ENCODE results near the gene C1S.
"Not testable (repeated sequence)": the region's sequence is repeated elsewhere in the genome, so short reads cannot be mapped to it uniquely, and the experiment has no call there.

The C1S gene

DNA sequence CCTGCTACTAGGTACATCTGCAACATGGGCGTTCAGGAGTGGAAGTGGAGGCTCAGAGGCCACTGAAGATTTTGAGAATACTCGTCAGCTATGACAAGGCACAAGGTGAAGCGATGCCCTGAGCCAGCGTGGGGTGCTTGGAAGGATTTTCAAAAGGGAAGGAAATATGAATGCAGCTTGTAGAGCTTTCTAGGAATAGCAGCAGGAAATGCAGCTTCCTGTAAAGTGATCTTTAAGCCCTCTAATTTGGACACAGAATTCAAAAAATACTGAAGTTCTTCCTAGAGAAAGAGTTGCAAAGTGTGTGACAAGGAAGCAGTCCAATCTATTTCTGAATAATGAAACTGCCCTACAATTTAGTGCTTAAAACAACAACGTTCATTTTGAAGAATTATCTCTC, 13.2 kb upstream of the C1S start:
- DNase-seq: no peak

DNA sequence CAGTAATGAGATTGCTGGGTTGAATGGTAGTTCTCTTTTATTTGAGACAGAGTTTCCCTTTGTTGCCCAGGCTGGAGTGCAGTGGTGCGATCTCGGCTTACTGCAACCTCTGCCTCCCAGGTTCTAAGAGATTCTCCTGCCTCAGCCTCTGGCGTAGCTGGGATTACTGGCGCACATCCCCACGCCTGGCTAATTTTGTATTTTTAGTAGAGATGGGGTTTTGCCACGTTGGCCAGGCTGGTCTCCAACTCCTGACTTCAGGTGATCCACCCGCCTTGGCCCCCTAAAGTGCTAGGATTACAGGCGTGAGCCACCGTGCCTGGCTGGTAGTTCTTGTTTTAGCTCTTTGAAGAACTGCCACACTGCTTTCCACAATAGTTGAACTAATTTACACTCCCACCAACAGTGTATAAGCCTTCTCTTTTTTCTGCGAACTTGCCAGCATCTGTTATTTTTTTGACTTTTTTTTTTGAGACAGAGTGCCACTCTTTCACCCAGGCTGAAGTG, 11.0 kb upstream of the C1S start:
- DNase-seq: not testable (repeated sequence)

DNA sequence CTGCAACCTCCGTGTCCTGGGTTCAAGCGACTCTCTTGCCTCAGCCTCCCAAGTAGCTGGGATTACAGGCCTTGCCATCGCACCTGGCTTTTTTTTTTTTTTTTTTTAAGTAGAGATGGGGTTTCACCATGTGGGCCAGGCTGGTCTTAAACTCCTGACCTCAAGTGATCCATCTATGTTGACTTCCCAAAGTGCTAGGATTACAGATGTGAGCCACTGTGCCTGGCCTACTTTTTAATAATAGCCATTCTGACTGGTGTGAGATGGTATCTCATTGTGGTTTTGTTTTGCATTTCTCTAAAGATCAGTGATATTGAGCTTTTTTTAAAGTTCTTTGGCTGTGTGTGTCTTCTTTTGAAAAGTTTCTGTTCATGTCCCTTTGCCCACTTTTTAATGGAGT, 10.5 kb upstream of the C1S start:
- DNase-seq: not testable (repeated sequence)

DNA sequence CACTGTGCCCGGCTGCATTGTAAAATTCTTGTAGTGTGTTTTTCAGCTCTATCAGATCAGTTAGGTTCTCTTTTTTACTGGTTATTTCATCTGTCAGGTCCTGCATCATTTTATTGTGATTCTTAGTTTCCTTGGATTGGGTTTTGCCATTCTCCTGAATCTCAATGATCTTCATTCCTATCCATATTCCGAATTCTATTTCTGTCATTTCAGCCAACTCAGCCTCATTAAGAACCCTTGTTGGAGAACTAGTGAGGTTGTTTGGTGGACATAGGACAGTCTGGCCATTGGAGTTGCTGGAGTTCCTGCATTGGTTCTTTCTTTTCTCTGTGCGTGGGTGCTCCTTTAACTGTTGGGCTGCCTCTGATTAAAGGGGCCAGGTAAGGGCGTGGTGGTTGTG, 5.6 kb upstream of the C1S start:
- no peak for DNase-seq

DNA sequence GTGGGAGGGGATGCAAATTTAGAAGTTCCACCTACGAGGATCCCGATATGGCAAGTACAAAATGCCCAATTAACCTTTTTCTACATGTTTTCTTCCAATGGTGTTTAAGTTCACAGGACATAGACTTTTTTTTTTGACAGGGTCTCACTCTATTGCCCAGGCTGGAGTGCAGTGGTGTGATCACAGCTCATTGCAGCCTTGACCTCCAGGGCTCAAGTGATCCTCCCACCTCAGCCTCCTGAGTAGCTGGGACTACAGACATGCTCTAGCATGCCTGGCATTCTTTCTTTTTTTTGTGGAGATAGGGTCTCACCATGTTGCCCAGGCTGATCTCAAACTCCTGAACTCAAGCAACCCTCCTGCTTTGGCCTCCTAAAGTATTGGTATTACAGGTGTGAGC, 4.8 kb upstream of the C1S start:
- DNase-seq: not testable (repeated sequence)

DNA sequence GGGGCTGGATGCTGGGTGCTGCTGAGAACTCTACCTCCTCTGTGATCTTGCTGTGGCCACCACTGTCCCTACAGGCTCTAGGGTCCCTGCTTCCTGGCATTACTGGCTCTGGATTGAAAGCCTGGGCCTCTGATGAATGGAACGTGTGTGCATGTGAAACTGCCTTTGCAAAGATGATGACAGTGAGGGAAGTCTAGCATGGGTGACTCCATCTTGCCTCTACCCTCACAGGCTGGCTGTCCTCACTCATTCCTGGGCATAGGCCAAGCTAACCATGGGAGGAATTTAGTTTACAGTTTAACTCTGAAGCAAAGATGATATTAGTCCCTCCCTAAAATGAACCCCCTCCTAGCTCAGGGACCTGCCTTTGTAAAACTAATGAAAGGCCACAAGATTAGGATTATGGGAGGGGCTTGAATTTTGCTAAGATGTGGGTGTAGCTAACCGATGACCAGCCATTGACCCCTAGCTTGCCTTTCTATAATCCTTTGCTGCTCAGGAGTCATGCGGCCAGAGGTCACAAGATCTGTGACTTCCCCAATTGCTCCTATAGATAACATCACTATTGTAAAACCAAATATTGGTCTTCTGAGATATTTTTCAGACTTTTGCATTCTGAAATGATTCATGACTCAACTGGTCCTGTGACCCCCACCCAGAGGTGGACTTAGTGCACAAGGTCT, 2.2 kb upstream of the C1S start:
- no peak for DNase-seq

DNA sequence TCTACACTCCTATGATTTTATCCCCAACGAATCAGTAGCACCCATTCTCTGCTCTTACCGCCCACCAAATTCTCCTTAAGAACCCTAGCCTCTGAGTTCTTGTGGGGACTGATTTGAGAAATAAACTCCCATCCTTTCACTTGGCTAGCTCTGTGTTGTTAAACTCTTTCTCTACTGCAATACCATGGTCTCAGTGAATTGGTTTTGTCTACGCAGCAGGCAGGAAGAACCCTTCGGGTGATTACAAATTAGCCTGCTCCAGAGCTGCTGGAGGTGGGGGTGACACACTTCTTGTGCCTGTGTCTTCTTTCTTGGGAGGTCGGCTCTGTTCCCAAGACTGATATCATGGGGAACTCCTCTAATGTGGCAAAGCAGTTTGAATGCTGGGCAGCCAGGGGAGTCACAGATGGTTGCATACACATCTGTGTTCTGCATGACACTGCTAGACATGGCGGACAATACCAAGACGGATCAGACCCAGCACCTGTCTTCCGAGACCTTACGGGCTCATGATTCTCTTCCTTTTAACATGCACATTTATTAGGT, 1.6 kb upstream of the C1S start:
- no peak for DNase-seq

DNA sequence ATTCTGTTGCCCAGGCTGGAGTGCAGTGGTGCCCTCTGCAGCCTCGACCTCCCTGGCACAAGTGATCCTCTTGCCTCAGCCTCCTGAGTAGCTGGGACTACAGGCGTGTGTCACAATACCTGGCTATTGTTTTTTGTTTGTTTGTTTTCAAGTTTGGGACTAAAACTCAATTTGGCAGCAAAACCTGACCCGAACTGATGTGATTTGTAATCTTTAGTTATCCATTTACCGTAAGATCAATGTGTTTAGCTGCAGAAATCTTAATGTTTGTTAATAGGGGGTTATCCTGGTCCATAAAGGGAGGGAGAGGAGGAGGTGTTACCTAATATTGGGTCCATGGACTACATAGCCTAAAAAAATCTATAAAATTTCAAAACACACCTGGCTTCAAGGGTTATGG, 738 bp upstream of the C1S start:
- DNase-seq: no peak

DNA sequence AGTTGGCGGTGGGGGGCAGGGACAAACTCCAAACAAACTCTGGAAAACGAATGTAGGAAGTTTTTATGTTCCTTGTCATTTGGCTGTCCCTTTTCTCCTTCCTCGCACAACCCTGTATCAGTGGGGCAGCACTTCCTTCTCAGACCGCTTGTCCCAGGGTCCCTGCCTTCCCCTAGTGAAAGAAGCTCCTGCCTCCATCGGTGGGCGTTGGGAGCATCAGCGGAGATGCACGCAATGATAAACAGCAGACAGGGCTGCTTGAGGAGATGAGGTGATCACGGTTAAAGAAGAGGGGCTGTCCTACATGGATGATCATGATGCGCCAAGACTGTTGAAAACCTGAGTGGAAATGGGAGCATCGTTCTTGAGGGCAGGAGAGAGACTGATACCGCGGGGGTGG, 620 bp downstream of the C1S start:
- DNase-seq: no peak

DNA sequence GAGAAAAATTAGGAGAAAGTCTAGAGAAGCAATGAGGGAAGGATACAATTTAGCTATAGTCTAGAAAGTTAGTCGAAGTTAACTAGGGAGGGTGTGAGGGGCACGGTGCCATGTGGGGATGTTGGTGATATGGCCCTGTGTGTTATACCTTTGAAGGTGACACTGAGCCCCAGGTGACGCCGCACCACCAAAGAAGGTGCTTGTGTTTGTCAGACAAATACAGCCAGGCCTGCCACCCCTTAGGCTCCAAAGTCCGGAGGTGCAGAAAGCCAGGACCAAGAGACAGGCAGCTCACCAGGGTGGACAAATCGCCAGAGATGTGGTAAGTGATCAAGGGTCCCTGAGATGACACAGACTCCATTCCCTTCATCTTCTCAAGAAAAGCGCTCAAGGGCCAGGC, 1.1 kb downstream of the C1S start:
- no peak for DNase-seq

DNA sequence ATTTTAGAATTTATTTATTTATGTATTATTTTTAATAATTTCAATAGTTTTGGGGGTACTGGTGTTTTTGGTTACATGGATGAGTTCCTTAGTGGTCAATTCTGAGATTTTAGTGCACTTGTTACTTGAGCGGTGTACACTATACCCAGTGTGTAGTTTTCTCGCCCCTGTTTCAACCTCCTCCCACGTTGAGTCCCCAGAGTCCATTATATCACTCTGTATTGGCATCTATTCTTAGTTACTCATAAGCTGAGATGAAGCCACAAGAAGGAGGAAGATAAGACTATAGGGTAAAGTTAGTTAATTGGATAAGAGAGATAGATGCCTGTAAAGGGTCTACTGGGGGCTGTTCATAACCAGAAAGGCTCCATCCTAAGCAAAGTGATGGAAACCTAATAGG, 4.0 kb downstream of the C1S start:
- DNase-seq: no peak

DNA sequence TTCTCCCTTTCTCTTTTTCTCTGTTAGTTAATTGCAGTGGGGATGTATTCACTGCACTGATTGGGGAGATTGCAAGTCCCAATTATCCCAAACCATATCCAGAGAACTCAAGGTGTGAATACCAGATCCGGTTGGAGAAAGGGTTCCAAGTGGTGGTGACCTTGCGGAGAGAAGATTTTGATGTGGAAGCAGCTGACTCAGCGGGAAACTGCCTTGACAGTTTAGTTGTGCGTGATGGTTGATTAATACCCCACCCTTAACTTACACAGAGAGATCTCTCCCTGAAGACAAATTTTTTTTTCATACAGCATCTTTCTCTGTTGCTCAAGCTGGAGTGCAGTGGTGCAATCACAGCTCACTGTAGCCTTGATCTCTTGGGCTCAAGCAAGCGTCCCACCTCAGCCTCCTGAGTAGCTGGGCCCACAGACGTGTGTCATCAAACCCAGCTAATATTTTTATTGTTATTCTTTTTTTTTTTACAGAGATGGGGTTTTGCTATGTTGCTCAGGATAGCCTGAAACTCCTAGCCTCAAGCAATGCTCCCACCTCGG, 4.6 kb downstream of the C1S start:
- no peak for DNase-seq

DNA sequence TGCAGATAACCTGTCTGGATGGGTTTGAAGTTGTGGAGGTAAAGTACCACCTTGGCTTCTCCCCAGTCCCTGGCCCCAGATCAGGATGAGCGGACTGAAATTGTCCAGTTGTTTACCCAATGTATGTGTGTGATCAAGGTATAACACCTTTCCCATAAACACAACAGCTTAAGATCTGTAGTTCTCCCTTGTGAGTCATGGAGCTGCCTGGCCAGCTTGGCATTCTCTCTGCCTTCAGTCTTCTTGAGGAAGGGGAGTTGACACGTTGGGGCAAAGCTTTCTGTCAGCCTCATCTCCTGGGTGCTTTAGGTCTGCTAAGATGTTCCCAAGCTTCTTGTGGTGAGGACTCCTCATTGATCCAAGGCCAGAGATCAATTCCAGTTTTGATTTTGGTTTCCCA, 6.1 kb downstream of the C1S start:
- DNase-seq: no peak

DNA sequence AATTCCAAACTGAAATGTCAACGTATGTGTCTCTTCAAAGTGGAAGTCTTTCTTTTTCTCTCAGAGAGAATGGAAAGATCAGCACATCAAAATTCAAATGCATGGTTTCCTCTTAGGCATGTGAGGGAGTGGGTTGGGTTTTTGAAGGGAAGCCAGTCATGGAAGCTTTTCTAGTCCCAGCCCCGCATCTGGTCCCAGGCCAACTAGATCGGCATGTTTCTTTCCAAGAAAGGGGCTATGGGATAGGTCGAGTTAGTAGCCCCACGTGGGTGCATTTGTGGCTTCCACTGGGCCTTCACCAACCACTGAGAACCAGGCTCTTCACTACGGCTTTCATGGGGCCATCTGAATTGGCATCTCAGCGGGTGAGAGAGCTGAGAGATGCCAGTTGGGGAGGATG, 6.6 kb downstream of the C1S start:
- no peak for DNase-seq

DNA sequence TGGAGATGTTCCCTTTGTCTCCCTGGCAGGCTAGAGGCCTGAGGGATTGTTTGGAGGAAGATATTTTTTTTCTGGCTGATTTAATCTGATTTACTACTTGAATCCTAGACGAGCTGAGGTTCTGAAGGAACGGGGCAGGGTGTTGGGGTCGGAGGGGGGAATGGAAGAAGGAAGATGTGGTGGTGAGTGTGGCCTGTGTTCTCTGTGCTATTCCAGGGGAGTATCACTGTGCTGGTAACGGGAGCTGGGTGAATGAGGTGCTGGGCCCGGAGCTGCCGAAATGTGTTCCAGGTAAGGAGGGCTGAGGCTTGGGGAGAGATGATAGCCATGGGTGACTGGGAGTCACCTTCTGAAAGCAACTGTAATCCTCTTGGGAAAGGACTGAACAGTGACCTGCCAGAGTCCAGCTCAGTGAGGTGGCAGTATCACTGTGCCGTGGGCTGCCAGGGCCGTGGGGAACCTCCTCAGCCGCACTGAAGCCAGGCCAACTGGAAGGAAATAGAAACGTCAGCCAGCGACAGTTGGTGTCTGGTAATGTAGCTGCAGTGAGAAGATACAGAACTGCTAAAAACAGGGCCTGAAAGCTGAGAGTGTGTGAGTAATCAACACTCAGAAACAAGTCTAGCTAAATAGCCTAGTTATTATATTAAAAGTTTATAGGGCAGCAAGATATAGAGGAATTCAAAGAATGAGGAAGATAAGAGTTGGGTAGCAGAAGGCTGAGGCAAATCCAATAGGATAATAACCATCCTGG, 7.9 kb downstream of the C1S start:
- no peak for DNase-seq

DNA sequence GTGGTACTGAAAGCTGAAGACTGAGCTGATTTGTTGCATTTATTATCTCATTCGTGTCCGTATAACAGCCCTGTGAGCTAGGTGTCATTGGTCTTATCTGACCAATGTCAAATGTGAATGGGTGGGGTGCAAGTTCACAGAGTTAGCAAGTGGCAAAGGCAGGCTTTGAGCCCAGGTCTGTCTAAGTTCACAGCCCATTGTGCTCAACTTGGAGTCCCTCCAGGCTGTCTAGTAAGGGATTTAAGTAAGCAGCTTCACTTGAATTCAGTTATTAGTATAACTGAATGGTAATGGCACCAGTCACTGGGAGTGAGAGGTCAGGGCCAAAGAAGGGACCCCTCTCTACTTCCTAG, 8.5 kb downstream of the C1S start:
- no peak for DNase-seq

DNA sequence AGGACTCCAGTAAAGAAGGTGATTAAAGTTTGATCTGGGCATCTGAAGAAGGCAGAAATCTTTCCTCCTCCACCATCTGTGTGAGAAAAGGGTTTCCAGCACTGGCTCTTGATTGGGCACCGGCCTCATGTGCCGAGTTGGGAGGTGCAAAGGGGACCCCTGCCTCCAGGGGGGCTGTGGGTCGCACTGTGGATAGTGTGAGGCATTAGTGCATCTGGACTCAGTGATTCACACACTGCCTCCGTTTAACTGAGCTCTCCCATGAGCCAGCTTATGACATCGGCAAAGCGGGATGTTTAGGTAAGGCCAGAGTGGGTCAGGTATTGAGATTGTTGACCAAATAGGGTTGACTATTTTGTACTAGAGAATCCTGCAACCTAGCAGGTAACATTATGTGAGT, 8.9 kb downstream of the C1S start:
- DNase-seq: no peak

DNA sequence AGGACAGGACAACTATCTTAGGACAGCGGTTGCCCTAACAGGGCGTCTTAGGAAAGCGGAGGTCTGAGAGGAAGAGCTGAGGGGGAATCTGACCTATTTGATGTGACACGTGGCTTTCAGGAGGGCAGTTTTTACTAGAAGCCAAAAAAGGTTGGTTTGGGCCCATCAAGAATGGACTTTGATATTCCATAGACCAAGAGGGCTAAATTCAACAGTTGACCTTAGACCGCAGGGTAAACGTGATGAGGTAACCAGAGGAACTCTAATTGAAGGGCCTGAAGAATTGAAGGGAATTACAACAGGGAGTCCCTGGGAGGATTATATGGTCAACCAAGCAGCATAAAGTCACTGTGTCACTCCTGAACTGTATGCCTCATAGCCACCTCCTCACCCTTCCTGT, 11.5 kb downstream of the C1S start:
- no peak for DNase-seq

DNA sequence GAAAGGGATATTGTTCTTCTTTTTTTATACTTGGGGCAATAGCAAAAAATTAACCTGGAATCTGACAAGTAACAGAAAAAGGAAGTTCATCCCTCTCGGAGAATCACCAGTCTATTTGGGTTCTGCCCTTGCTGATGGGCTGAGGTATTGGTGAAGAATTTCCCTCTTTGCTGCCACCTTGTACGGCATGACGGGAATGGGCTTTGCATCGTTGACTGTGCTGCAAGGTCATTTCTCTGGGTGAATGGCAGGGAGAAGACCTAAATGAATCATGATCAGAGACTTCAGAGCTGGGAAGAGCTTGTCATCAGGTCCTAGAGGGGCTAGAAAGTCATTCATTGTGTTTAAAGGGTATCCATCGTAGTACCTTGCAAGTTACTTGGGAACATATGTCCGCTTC, 12.0 kb downstream of the C1S start:
- no peak for DNase-seq

DNA sequence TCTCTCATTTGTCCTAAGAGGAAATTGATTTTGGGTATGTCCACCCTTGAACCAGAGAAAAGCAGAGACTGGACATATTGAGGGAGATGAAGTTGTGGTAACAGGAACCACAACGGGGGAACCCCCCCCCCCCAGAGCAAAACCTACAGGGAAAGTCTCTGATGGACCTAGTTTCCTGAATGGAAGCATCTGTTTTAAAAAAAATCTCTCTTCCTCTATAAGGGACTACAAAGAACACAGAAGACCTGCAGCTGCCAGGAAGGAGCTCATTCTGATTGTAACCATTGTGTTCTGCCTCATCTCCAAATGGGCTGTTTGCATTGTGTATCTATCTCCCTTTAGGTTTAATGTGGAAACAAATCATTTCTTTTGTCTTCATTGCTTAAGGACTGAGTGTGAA, 13.4 kb downstream of the C1S start:
- DNase-seq: no peak

DNA sequence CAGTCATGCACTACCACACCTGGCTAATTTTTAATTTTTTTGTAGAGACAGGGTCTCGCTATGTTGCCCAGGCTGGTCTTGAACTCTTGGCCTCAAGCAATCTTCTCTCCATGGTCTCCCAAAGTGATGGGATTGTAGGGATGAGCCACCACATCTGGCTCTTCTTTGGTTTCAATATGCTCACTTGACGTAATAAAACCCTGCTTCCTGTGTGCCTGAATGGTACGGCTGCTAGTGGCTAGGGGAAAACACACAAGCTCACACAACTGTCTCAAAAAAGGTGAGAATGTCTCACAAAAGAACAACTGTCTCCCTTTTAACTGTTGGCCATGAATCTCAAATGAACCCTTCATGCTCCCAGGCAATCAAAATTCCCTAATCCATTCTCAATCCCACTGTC, 15.0 kb downstream of the C1S start:
- DNase-seq: no peak

DNA sequence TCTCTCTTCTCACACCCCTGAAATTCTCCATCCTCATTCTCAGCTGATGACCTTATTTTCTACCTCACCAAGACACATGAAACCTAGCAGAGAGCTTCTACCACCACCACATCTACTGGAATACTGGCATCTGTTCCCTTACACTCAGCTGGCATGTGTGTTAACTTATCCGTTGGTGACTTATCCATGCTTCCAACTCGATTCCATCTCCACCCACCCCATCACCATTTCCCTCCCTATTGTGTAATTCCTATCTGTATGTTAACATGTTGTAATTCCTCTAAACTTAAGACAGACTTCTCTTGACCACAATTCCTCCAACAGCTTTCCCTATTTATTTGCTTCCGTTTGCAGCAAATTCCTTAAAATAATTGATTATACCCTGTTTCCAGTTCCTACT, 15.4 kb downstream of the C1S start:
- no peak for DNase-seq

DNA sequence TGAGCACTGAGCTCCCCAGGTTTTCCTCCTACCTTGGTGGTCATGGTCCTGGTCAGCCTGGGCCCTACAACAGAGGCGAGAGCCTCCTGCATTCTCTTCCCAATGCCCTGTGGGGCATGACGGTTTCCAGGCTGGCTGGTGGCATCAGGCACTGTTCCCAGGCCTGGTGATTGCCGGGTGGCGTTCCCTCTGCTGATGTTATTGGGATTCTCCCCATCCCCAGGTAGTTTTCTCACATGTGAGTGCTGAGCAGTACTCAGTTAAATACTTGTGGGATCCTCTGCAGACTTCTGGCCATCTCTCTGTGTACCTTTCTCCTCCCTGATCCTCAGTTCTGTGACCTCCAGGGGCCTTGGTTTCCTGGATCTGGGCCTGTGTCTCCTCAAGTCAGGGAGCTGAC, 16.0 kb downstream of the C1S start:
- no peak for DNase-seq

DNA sequence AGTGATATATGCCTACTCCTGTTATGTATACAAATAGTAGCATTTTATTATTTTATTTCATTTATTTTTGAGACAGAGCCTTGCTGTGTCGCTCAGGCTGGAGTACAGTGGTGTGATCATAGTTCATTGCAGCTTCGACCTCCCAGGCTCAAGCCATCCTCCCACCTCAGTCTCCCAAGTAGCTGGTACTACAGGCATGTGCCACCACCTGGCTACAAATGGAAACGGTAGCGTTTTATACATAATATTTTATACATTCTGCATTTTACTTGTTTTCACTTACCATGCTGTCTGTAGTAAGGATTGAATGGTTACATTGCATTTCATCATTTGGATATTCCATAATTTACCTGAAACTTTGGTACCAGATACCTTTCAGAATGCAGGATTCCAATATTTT, 17.6 kb downstream of the C1S start:
- DNase-seq: no peak

DNA sequence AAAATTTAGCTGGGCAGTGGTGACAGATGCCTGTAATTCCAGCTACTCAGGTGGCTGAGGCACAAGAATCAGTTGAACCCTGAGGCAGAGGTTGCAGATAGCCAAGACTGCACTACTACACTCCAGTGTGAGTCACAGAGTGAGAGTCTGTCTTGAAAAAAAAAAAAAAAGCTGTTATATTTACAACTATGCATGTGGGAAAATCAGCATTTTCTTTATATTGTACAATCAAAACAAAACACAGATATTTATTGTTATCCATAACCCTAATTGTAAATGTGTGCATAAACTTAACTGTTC, 19.3 kb downstream of the C1S start:
- DNase-seq: no peak
